ENCODE data around the gene CEBPG. TPM values are rescaled to one million over a fixed set of nuclear protein-coding genes. Genes with fewer than 3 reads are reported as not detected.

The CEBPG gene
- total RNA-seq, 1 experiment from 2014 or later = 41.5 TPM

GRCh38 chr19:33409906-33410685 is 36.6 kb downstream of the CEBPG start:
- ATAC-seq (no peak), DNase-seq (ENCODE audit: low read depth, low spot score) (no peak)
- ChIA-PET POLR2A (no interaction called here), CTCF (interaction anchor here (0.6 to 1.3 kb wide), 3 partner anchors 12 to 195 kb away, joined by 3 to 4 read pairs (median 3); no protein-coding TSS in a partner anchor)
- no TSS peak for BruUV-seq (replicated peaks)
- no peak overlapping the region for H3K4me3 ChIP-seq (ENCODE audit: low read depth in 2 of 2, low read length in 2 of 2)
- in situ Hi-C loops (cut with HindIII; ENCODE audit: low pct_unique_long_range_greater_than_20kb, low sequenced_read_pairs) (loop anchor here (10.0 kb wide), 1 partner anchor 295 kb away; no protein-coding TSS in a partner anchor), intact Hi-C loops (cut with micrococcal nuclease; ENCODE audit: unreplicated experiment) (no loop called here)
- no peaks in the 10 kb centered on the region for H3K4me1 ChIP-seq (ENCODE audit: control insufficient read depth, insufficient read depth, low read length)
- no peaks in the 10 kb centered on the region for H3K36me3 ChIP-seq (ENCODE audit: control insufficient read depth, insufficient read depth, low read length)
- no peaks in the 10 kb centered on the region for H3K9me3 ChIP-seq (ENCODE audit: control insufficient read depth, insufficient read depth, low read depth, low read length)
- no peak for TF ChIP-seq CTCF (IDR thresholded peaks at IDR 0.05)
- no peak for TF ChIP-seq SIN3A (IDR thresholded peaks at IDR 0.05; ENCODE audit: borderline replicate concordance, insufficient read depth, low read depth, low read length)
- TF ChIP-seq REST (IDR thresholded peaks at IDR 0.05; ENCODE audit: insufficient read depth in 1 of 2, low read depth in 2 of 2, low read length in 1 of 2) = no peak
- no peak for TF ChIP-seq POLR2AphosphoS5 (IDR thresholded peaks at IDR 0.05; ENCODE audit: low read depth, low read length)
- no peak for TF ChIP-seq TCF7L2 (IDR thresholded peaks at IDR 0.05; ENCODE audit: low read depth, low read length)
- H3K27me3 ChIP-seq (ENCODE audit: control insufficient read depth, insufficient read depth, low read length) = no peaks in the 10 kb centered on the region
- H3K27ac ChIP-seq (ENCODE audit: low read length) = no peak overlapping the region

GRCh38 chr19:33410915-33411401 is 37.4 kb downstream of the CEBPG start:
- DNase-seq (ENCODE audit: low read depth, low spot score) (no peak), ATAC-seq (no peak)
- Histone ChIP-seq H3K9me3 (ENCODE audit: control insufficient read depth, insufficient read depth, low read depth, low read length) (no peaks in the 10 kb centered on the region), H3K27me3 (ENCODE audit: control insufficient read depth, insufficient read depth, low read length) (no peaks in the 10 kb centered on the region), H3K4me1 (ENCODE audit: control insufficient read depth, insufficient read depth, low read length) (no peaks in the 10 kb centered on the region), H3K4me3 (ENCODE audit: low read depth in 2 of 2, low read length in 2 of 2) (no peak overlapping the region), H3K27ac (ENCODE audit: low read length) (no peak overlapping the region), H3K36me3 (ENCODE audit: control insufficient read depth, insufficient read depth, low read length) (no peaks in the 10 kb centered on the region)
- ChIA-PET CTCF (no interaction called here), POLR2A (no interaction called here)
- in situ Hi-C loops (cut with HindIII; ENCODE audit: low pct_unique_long_range_greater_than_20kb, low sequenced_read_pairs) = loop anchor here (10.0 kb wide), 1 partner anchor 294 kb away; no protein-coding TSS in a partner anchor
- TF ChIP-seq CTCF (IDR thresholded peaks at IDR 0.05) (no peak), SIN3A (IDR thresholded peaks at IDR 0.05; ENCODE audit: borderline replicate concordance, insufficient read depth, low read depth, low read length) (no peak), POLR2AphosphoS5 (IDR thresholded peaks at IDR 0.05; ENCODE audit: low read depth, low read length) (no peak), REST (IDR thresholded peaks at IDR 0.05; ENCODE audit: insufficient read depth in 1 of 2, low read depth in 2 of 2, low read length in 1 of 2) (no peak), TCF7L2 (IDR thresholded peaks at IDR 0.05; ENCODE audit: low read depth, low read length) (no peak)
- BruUV-seq (replicated peaks) = no TSS peak
- intact Hi-C loops (cut with micrococcal nuclease; ENCODE audit: unreplicated experiment) = no loop called here

All from Panc1 (cell line).